SK-N-SH (cell line): Measurements from ENCODE around the gene GJB1.

ENCODE experiments used
- EP300 ChIP-seq, 2 experiments: IDR thresholded peaks; 2 replicates each; pipeline versions ENCODE4 v1.4.0 to v1.6.1; 2012; ENCODE audit warnings: borderline replicate concordance in 1 of 2, low read depth in 1 of 2, low read length in 1 of 2
- GABPA ChIP-seq: IDR thresholded peaks from 2 replicates; pipeline ENCODE4 v1.4.0; 2012; ENCODE audit warnings: low read depth, mild to moderate bottlenecking
- GATA2 ChIP-seq: sonication (generic); formaldehyde crosslinking; IDR thresholded peaks from 2 replicates; pipeline ENCODE4 v1.5.0; 2020; ENCODE audit warnings: mild to moderate bottlenecking, missing genetic modification reagents
- MAX ChIP-seq: IDR thresholded peaks from 2 replicates; pipeline ENCODE4 v1.4.0; 2012; ENCODE audit warnings: low read depth
- PBX3 ChIP-seq: IDR thresholded peaks from 2 replicates; pipeline ENCODE4; 2012
- POLR2AphosphoS5 ChIP-seq: IDR thresholded peaks from 2 replicates; pipeline ENCODE4 v1.6.1; 2012; ENCODE audit warnings: low read depth, low read length
- RAD21 ChIP-seq: IDR thresholded peaks from 2 replicates; pipeline ENCODE4 v1.6.1; 2012; ENCODE audit warnings: mild to moderate bottlenecking, low read length
- TAF1 ChIP-seq: IDR thresholded peaks from 2 replicates; pipeline ENCODE4 v1.6.1; 2012; ENCODE audit warnings: low read depth, mild to moderate bottlenecking, low read length, moderate library complexity, borderline replicate concordance
- TEAD4 ChIP-seq: IDR thresholded peaks from 2 replicates; pipeline ENCODE4 v1.4.0; 2012; ENCODE audit warnings: mild to moderate bottlenecking, borderline replicate concordance; ENCODE audit not compliant: insufficient read depth
- TF ChIP-seq, protein P1 (sequence below): fragments of 200-600 bp; sonication (generic); IDR thresholded peaks from 2 replicates; pipeline ENCODE4 v1.6.1; 2017; ENCODE audit warnings: antibody characterized with exemption, mild to moderate bottlenecking, moderate library complexity

DNA sequence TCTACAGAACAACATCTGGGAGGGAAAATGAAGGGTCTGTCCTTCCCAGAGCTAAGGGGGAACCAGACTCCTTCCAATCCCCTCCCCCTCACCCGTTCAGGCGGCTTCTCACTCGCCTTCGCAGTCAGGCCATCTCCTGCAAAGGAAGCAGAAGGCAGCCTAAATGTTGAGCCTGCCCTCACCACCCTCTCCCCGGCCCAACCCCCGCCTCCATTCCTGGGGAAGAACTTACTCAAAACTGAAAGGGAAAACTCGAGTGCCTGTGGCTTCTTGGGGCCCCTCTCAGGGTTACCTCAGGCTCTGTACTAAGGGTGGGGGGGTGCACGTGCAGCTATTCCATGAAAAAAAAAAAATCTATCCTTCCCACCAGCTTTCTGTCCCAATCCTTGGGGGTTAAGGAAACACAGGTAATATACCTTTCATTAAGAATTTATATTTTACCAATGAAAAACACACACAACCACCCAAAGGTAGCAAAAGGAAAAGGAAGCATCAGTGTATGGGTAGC, 28.5 kb downstream of the GJB1 start:
- TF ChIP-seq, protein P1, sequence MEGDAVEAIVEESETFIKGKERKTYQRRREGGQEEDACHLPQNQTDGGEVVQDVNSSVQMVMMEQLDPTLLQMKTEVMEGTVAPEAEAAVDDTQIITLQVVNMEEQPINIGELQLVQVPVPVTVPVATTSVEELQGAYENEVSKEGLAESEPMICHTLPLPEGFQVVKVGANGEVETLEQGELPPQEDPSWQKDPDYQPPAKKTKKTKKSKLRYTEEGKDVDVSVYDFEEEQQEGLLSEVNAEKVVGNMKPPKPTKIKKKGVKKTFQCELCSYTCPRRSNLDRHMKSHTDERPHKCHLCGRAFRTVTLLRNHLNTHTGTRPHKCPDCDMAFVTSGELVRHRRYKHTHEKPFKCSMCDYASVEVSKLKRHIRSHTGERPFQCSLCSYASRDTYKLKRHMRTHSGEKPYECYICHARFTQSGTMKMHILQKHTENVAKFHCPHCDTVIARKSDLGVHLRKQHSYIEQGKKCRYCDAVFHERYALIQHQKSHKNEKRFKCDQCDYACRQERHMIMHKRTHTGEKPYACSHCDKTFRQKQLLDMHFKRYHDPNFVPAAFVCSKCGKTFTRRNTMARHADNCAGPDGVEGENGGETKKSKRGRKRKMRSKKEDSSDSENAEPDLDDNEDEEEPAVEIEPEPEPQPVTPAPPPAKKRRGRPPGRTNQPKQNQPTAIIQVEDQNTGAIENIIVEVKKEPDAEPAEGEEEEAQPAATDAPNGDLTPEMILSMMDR, result no peak
- no peak for TF ChIP-seq POLR2AphosphoS5
- no peak for TF ChIP-seq RAD21
- TF ChIP-seq MAX, result no peak
- TF ChIP-seq EP300 (IDR thresholded peaks at IDR 0.05; ENCODE audit: borderline replicate concordance in 1 of 2, low read depth in 1 of 2, low read length in 1 of 2), result no peak
- no peak for TF ChIP-seq GATA2 (CRISPR knock-in tag)
- TF ChIP-seq TAF1, result no peak
- no peak for TF ChIP-seq GABPA
- TF ChIP-seq PBX3, result no peak
- no peak for TF ChIP-seq TEAD4
